SK-N-SH (cell line): ENCODE results near the gene AGBL1. TPM values are rescaled to one million over a fixed set of nuclear protein-coding genes. Genes with fewer than 3 reads are reported as not detected.

ENCODE experiments used
- CTCF ChIA-PET: fragments of 300-600, 350-600 bp; formaldehyde crosslinking; extraction: SDS; loops from one replicate; lab custom pipeline; 2021; lab: Yijun Ruan, JAX
- POLR2A ChIA-PET: fragments of 350-600 bp; sonication (Branson Sonifier 250); formaldehyde crosslinking; extraction: SDS; loops from one replicate; lab custom pipeline; 2020; ENCODE audit warnings: antibody characterized with exemption, inconsistent platforms; lab: Yijun Ruan, JAX
- DNase-seq: peaks from one replicate; pipeline ENCODE4 v3.0.0; 2012
- H2AFZ ChIP-seq: fragments of 200-600 bp; sonication (generic); 2 replicates; pipeline ENCODE4 v1.8.1; 2016; ENCODE audit warnings: antibody characterized with exemption, mild to moderate bottlenecking, low read depth
- H3F3A ChIP-seq: fragments of 200-600 bp; sonication (generic); replicated peaks from 2 replicates; pipeline ENCODE3; 2016; ENCODE audit warnings: antibody characterized with exemption, mild to moderate bottlenecking; ENCODE audit not compliant: insufficient read depth
- H3K27ac ChIP-seq, 2 experiments: fragments of 200-500 bp in 1 of 2; fragments of 200-600 bp in 1 of 2; sonication (Bioruptor generic) in 1 of 2; sonication (generic), shearing (Covaris generic) in 1 of 2; 2 replicates each; pipeline versions ENCODE4 v1.5.1 to v1.6.1; 2014 to 2016; ENCODE audit warnings: low read depth in 2 of 2, inconsistent platforms in 1 of 2, low read length in 1 of 2, mild to moderate bottlenecking in 1 of 2, mixed read lengths in 1 of 2
- H3K27me3 ChIP-seq: fragments of 200-600 bp; sonication (generic), shearing (Covaris generic); 2 replicates; pipeline ENCODE4 v1.6.1; 2016; ENCODE audit warnings: mixed run types; ENCODE audit not compliant: insufficient read depth
- H3K36me3 ChIP-seq, 2 experiments: fragments of 200-500 bp in 1 of 2; fragments of 200-600 bp in 1 of 2; sonication (Bioruptor generic) in 1 of 2; sonication (generic) in 1 of 2; replicated peaks in 1 of 2; 2 replicates each; pipeline versions ENCODE3 to v1.5.1; 2014 to 2016; ENCODE audit warnings: low read length in 1 of 2, mild to moderate bottlenecking in 1 of 2; ENCODE audit not compliant: insufficient read depth in 2 of 2, control insufficient read depth in 1 of 2
- H3K4me1 ChIP-seq, 2 experiments: fragments of 200-500 bp in 1 of 2; fragments of 200-600 bp in 1 of 2; sonication (Bioruptor generic) in 1 of 2; sonication (generic), shearing (Covaris generic) in 1 of 2; 2 replicates each; pipeline versions ENCODE4 v1.5.1 to v1.6.1; 2014 to 2016; ENCODE audit warnings: low read depth in 1 of 2, low read length in 1 of 2, mixed run types in 1 of 2; ENCODE audit not compliant: insufficient read depth in 2 of 2, control insufficient read depth in 1 of 2
- H3K4me2 ChIP-seq: fragments of 200-600 bp; sonication (generic), shearing (Covaris generic); 2 replicates; pipeline ENCODE4 v1.6.1; 2017; ENCODE audit warnings: mixed run types
- H3K4me3 ChIP-seq, 2 experiments: fragments of 200-500 bp in 1 of 2; fragments of 200-600 bp in 1 of 2; sonication (Bioruptor generic) in 1 of 2; sonication (generic), shearing (Covaris generic) in 1 of 2; 2 replicates each; pipeline versions ENCODE4 v1.5.1 to v1.8.1; 2014 to 2016; ENCODE audit warnings: low read depth in 2 of 2, inconsistent platforms in 1 of 2, low read length in 1 of 2, mild to moderate bottlenecking in 1 of 2, mixed read lengths in 1 of 2, moderate library complexity in 1 of 2
- H3K79me2 ChIP-seq: fragments of 200-600 bp; sonication (generic); 2 replicates; pipeline ENCODE4 v1.8.1; 2017; ENCODE audit warnings: mild to moderate bottlenecking; ENCODE audit not compliant: insufficient read depth
- H3K9ac ChIP-seq: fragments of 200-600 bp; sonication (generic); 2 replicates; pipeline ENCODE4 v1.6.1; 2017; ENCODE audit warnings: mixed run types
- H3K9me2 ChIP-seq: fragments of 200-600 bp; sonication (generic); 2 replicates; pipeline ENCODE4 v1.6.1; 2017; ENCODE audit warnings: mixed run types
- H3K9me3 ChIP-seq: fragments of 200-600 bp; sonication (generic); 2 replicates; pipeline ENCODE4 v1.6.1; 2017; ENCODE audit warnings: mixed run types, mild to moderate bottlenecking, moderate library complexity
- H4K20me1 ChIP-seq: fragments of 200-600 bp; sonication (generic); 2 replicates; pipeline ENCODE4 v1.6.1; 2017; ENCODE audit warnings: mild to moderate bottlenecking, mixed run types; ENCODE audit not compliant: insufficient read depth
- CTCF ChIP-seq: fragments of 200-600 bp; sonication (generic); IDR thresholded peaks from 2 replicates; pipeline ENCODE4 v1.6.1; 2017; ENCODE audit warnings: antibody characterized with exemption, mild to moderate bottlenecking, moderate library complexity
- EP300 ChIP-seq, 2 experiments: IDR thresholded peaks; 2 replicates each; pipeline versions ENCODE4 v1.4.0 to v1.6.1; 2012; ENCODE audit warnings: borderline replicate concordance in 1 of 2, low read depth in 1 of 2, low read length in 1 of 2
- FOSL2 ChIP-seq: IDR thresholded peaks from 2 replicates; pipeline ENCODE4 v1.4.0; 2012; ENCODE audit warnings: low read depth, mild to moderate bottlenecking, moderate library complexity, borderline replicate concordance
- IRF3 ChIP-seq: fragments of 150-350 bp; IDR thresholded peaks from 2 replicates; pipeline ENCODE4 v1.6.1; 2016; ENCODE audit warnings: mild to moderate bottlenecking, low read depth, low read length
- JUND ChIP-seq: IDR thresholded peaks from 2 replicates; pipeline ENCODE4 v1.4.0; 2012
- NFIC ChIP-seq: IDR thresholded peaks from 2 replicates; pipeline ENCODE4 v1.4.0; 2012; ENCODE audit warnings: borderline replicate concordance
- SMC3 ChIP-seq: IDR thresholded peaks from 2 replicates; pipeline ENCODE4 v1.6.1; 2012; ENCODE audit warnings: low read depth, low read length, improper control_type of control experiment
- TEAD4 ChIP-seq: IDR thresholded peaks from 2 replicates; pipeline ENCODE4 v1.4.0; 2012; ENCODE audit warnings: mild to moderate bottlenecking, borderline replicate concordance; ENCODE audit not compliant: insufficient read depth
- WGBS: methylation state at CpG from one replicate; pipeline ENCODE4 v1.1.6; 2017; ENCODE audit warnings: low lambda C conversion rate; 5-methylcytosine and 5-hydroxymethylcytosine counted together
- polyA plus RNA-seq, 3 experiments: library from polyadenylated mRNA; depleted of rRNA; stranded (reverse); fragments of >200 nt; gene quantifications; 2 replicates each; pipeline ENCODE4 v1.2.3, GENCODE V29; 2012
- TF ChIP-seq, protein P1 (sequence below): IDR thresholded peaks from 2 replicates; pipeline ENCODE4 v1.4.0; 2012; ENCODE audit warnings: low read depth
- TF ChIP-seq, protein P2 (sequence below): IDR thresholded peaks from 2 replicates; pipeline ENCODE4 v1.4.0; 2012; ENCODE audit warnings: low read depth, borderline replicate concordance
- TF ChIP-seq, protein P3 (sequence below): IDR thresholded peaks from 2 replicates; pipeline ENCODE4 v1.4.0; 2012; ENCODE audit warnings: low read depth, borderline replicate concordance

Gene AGBL1
- polyA plus RNA-seq, 1 of the 3 experiments (the other 2 are of a cell fraction): not detected

GRCh38 chr15:86611417-86612040 lies 531.9 kb downstream of the AGBL1 start:
- POLR2A ChIA-PET: no interaction called here
- CTCF ChIA-PET: interaction anchor here (1.1 kb wide), 1 partner anchor 9 kb away, joined by 3 read pairs; no protein-coding TSS in a partner anchor
- no peak for TF ChIP-seq EP300 (IDR thresholded peaks at IDR 0.05; ENCODE audit: borderline replicate concordance in 1 of 2, low read depth in 1 of 2, low read length in 1 of 2)
- TF ChIP-seq, protein P1, sequence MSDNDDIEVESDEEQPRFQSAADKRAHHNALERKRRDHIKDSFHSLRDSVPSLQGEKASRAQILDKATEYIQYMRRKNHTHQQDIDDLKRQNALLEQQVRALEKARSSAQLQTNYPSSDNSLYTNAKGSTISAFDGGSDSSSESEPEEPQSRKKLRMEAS: no peak
- TF ChIP-seq TEAD4: no peak
- TF ChIP-seq SMC3: no peak
- TF ChIP-seq IRF3: no peak
- TF ChIP-seq, protein P2, sequence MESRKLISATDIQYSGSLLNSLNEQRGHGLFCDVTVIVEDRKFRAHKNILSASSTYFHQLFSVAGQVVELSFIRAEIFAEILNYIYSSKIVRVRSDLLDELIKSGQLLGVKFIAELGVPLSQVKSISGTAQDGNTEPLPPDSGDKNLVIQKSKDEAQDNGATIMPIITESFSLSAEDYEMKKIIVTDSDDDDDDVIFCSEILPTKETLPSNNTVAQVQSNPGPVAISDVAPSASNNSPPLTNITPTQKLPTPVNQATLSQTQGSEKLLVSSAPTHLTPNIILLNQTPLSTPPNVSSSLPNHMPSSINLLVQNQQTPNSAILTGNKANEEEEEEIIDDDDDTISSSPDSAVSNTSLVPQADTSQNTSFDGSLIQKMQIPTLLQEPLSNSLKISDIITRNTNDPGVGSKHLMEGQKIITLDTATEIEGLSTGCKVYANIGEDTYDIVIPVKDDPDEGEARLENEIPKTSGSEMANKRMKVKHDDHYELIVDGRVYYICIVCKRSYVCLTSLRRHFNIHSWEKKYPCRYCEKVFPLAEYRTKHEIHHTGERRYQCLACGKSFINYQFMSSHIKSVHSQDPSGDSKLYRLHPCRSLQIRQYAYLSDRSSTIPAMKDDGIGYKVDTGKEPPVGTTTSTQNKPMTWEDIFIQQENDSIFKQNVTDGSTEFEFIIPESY: no peak
- no peak for TF ChIP-seq FOSL2
- no peak for TF ChIP-seq JUND
- TF ChIP-seq NFIC: no peak
- TF ChIP-seq CTCF: no peak
- TF ChIP-seq, protein P3, sequence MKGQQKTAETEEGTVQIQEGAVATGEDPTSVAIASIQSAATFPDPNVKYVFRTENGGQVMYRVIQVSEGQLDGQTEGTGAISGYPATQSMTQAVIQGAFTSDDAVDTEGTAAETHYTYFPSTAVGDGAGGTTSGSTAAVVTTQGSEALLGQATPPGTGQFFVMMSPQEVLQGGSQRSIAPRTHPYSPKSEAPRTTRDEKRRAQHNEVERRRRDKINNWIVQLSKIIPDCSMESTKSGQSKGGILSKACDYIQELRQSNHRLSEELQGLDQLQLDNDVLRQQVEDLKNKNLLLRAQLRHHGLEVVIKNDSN: no peak
- TF ChIP-seq, all 33 proteins: peak for 0
- Histone ChIP-seq H3K9me2 (no peaks in the 10 kb centered on the region), H3K9ac (no peak overlapping the region), H3F3A (no peaks in the 10 kb centered on the region), H3K79me2 (no peaks in the 10 kb centered on the region), H3K27ac (no peak overlapping the region), H3K27me3 (no peaks in the 10 kb centered on the region), H4K20me1 (no peaks in the 10 kb centered on the region), H3K9me3 (no peaks in the 10 kb centered on the region), H3K4me2 (no peak overlapping the region), H3K36me3 (no peaks in the 10 kb centered on the region), H2AFZ (no peak overlapping the region), H3K4me3 (no peak overlapping the region), H3K4me1 (no peaks in the 10 kb centered on the region)
- DNase-seq: no peak
- WGBS: 29% methylated on average over 2 of the region's 2 CpGs
